CD14-positive monocyte (primary cell): Measurements from ENCODE around the gene CDKL2. TPM values are rescaled to one million over a fixed set of nuclear protein-coding genes. Genes with fewer than 3 reads are reported as not detected.

ENCODE experiments used
- DNase-seq, 3 donors: peaks; one replicate each; pipeline ENCODE4 v3.0.0-alpha.2; 2011 to 2022
- H2AFZ ChIP-seq: 2 replicates; pipeline ENCODE4 v1.6.0; 2012; ENCODE audit warnings: mild to moderate bottlenecking, low read depth, low read length, inconsistent platforms; ENCODE audit not compliant: insufficient read depth, poor library complexity, severe bottlenecking
- H3K27ac ChIP-seq, 2 donors: 1 replicate in 1 of 2; 2 replicates in 1 of 2; pipeline ENCODE4 v1.5.1; 2012 to 2013; ENCODE audit warnings: low read length in 2 of 2, control low read depth in 1 of 2, inconsistent platforms in 1 of 2, low read depth in 1 of 2, mild to moderate bottlenecking in 1 of 2
- H3K27me3 ChIP-seq, 2 donors: one replicate each; pipeline versions ENCODE4 v1.6.0 to v1.6.1; 2011 to 2013; ENCODE audit warnings: low read length in 2 of 2; ENCODE audit not compliant: control insufficient read depth in 2 of 2, insufficient read depth in 2 of 2
- H3K36me3 ChIP-seq, 2 donors: replicated peaks in 1 of 2; 1 replicate in 1 of 2; 2 replicates in 1 of 2; pipeline versions ENCODE4 v1.5.1 to v1.6.1; 2012 to 2013; ENCODE audit warnings: low read length in 2 of 2, control low read depth in 1 of 2, inconsistent platforms in 1 of 2, mild to moderate bottlenecking in 1 of 2; ENCODE audit not compliant: insufficient read depth in 2 of 2, control insufficient read depth in 1 of 2
- H3K4me1 ChIP-seq, 2 donors: 1 replicate in 1 of 2; 2 replicates in 1 of 2; pipeline versions ENCODE4 v1.5.1 to v1.6.1; 2012 to 2013; ENCODE audit warnings: low read length in 2 of 2, control low read depth in 1 of 2, inconsistent platforms in 1 of 2, mild to moderate bottlenecking in 1 of 2, moderate library complexity in 1 of 2; ENCODE audit not compliant: insufficient read depth in 2 of 2, control insufficient read depth in 1 of 2
- H3K4me2 ChIP-seq: replicated peaks from 2 replicates; pipeline ENCODE3; 2012; ENCODE audit warnings: low read length, moderate library complexity, mild to moderate bottlenecking; ENCODE audit not compliant: poor library complexity, severe bottlenecking; ENCODE audit errors: extremely low read depth
- H3K4me3 ChIP-seq, 3 experiments: fragments of 200-600 bp in 1 of 3; sonication (generic) in 1 of 3; replicated peaks in 1 of 3; 1 replicate in 2 of 3; 2 replicates in 1 of 3; pipeline ENCODE4 v1.5.1; 2011 to 2013; ENCODE audit warnings: low read length in 3 of 3, mild to moderate bottlenecking in 3 of 3, control low read depth in 2 of 3, low read depth in 2 of 3, inconsistent platforms in 1 of 3, moderate library complexity in 1 of 3
- H3K79me2 ChIP-seq: 2 replicates; pipeline ENCODE4 v1.6.0; 2012; ENCODE audit warnings: mild to moderate bottlenecking, control low read depth, inconsistent platforms, low read length, moderate library complexity; ENCODE audit not compliant: insufficient read depth
- H3K9ac ChIP-seq: 2 replicates; pipeline ENCODE4 v1.6.0; 2017; ENCODE audit warnings: low read length, mild to moderate bottlenecking; ENCODE audit not compliant: insufficient read depth, poor library complexity, severe bottlenecking
- H3K9me3 ChIP-seq, 2 donors: replicated peaks in 1 of 2; 1 replicate in 1 of 2; 2 replicates in 1 of 2; pipeline versions ENCODE4 v1.5.1 to v1.6.1; 2012 to 2013; ENCODE audit warnings: low read length in 2 of 2, control low read depth in 1 of 2; ENCODE audit not compliant: control insufficient read depth in 1 of 2, insufficient read depth in 1 of 2
- H4K20me1 ChIP-seq: 2 replicates; pipeline ENCODE4 v1.6.0; 2012; ENCODE audit warnings: mild to moderate bottlenecking, low read length, control low read depth, moderate library complexity; ENCODE audit not compliant: insufficient read depth
- H3K27ac Mint-ChIP-seq, 7 donors: one replicate each; pipeline ENCODE4 v1.8.0; 2020; ENCODE audit warnings: mild to moderate bottlenecking in 7 of 7, mixed read lengths in 7 of 7, moderate library complexity in 6 of 7, inconsistent platforms in 2 of 7
- H3K27me3 Mint-ChIP-seq, 3 donors: one replicate each; pipeline ENCODE4 v1.8.0; 2021 to 2022; ENCODE audit warnings: low read depth in 3 of 3, mild to moderate bottlenecking in 3 of 3, mixed read lengths in 3 of 3, moderate library complexity in 3 of 3, inconsistent platforms in 1 of 3
- H3K36me3 Mint-ChIP-seq, 2 donors: one replicate each; pipeline ENCODE4 v1.8.0; 2020; ENCODE audit warnings: mixed read lengths in 2 of 2, inconsistent platforms in 1 of 2, mild to moderate bottlenecking in 1 of 2
- H3K4me1 Mint-ChIP-seq: one replicate; pipeline ENCODE4 v1.8.0; 2020; ENCODE audit warnings: mild to moderate bottlenecking, mixed read lengths
- H3K4me3 Mint-ChIP-seq, 2 donors: one replicate each; pipeline ENCODE4 v1.8.0; 2020; ENCODE audit warnings: mild to moderate bottlenecking in 2 of 2, mixed read lengths in 2 of 2, moderate library complexity in 1 of 2
- H3K9me3 Mint-ChIP-seq, 7 donors: one replicate each; pipeline ENCODE4 v1.8.0; 2020 to 2022; ENCODE audit warnings: mixed read lengths in 7 of 7, mild to moderate bottlenecking in 6 of 7, moderate library complexity in 6 of 7, inconsistent platforms in 2 of 7
- WGBS: methylation state at CpG from one replicate; pipeline ENCODE4 v1.1.5; 2013; ENCODE audit warnings: missing lambda C conversion rate; ENCODE audit not compliant: insufficient coverage; 5-methylcytosine and 5-hydroxymethylcytosine counted together
- intact Hi-C, 2 donors: fragments of 100-400 bp; cut with micrococcal nuclease; formaldehyde crosslinking; loops; one replicate each; pipeline versions ENCODE4 v1.15.0 to v1.15.1; 2023
- polyA plus RNA-seq, 3 donors: library from polyadenylated mRNA; depleted of rRNA in 1 of 3; unstranded in 2 of 3; stranded (reverse) in 1 of 3; fragments of 300-500 nt in 2 of 3; fragments of >200 nt in 1 of 3; fragmentation: Illumina TruSeq in 2 of 3; gene quantifications; 1 replicate in 2 of 3; 2 replicates in 1 of 3; pipeline ENCODE4 v1.2.3, GENCODE V29; 2012 to 2021
- TF ChIP-seq, protein P1 (sequence below): fragments of 200-600 bp; IDR thresholded peaks from one replicate; pipeline ENCODE4 v1.8.0; 2022; ENCODE audit warnings: antibody characterized with exemption, mild to moderate bottlenecking

The CDKL2 gene
- polyA plus RNA-seq, 3 donors = not detected

DNA sequence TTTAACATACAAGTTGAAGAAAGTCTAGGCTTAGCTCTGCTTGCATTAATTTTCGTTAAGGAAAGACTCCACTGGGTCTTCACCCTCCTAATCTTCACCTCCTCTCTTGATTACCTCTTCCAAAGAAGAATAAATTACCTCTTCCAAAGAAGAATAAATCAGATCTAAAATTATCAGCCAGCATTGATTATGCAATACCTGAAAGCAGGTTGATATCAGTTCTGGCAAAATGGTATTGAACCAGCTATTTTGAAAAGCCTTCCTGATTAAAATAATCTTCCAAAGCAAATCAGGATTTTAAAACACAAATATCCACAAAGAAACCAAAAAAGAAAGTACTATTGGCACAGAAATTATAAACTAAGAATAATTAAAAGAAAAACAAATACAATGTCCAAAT, 36.9 kb downstream of the CDKL2 start:
- no peak overlapping the region for H3K9ac ChIP-seq
- DNase-seq = no peak
- Mint-ChIP-seq H3K27ac (no peak overlapping the region), H3K27me3 (peaks cover 0 to 2% (median 1%) of the 10 kb centered on the region in 3 donors), H3K36me3 (no peaks in the 10 kb centered on the region), H3K4me1 (peaks cover 2% of the 10 kb centered on the region), H3K9me3 (no peaks in the 10 kb centered on the region), H3K4me3 (no peak overlapping the region)
- intact Hi-C loops = no loop called here
- H3K9me3 ChIP-seq = no peaks in the 10 kb centered on the region
- no peaks in the 10 kb centered on the region for H4K20me1 ChIP-seq
- no peak overlapping the region for H3K4me3 ChIP-seq
- peaks cover 2% of the 10 kb centered on the region in 2 donors for H3K4me1 ChIP-seq
- no peaks in the 10 kb centered on the region for H3K36me3 ChIP-seq
- no peak overlapping the region for H3K27ac ChIP-seq
- H2AFZ ChIP-seq = no peak overlapping the region
- TF ChIP-seq, protein P1, sequence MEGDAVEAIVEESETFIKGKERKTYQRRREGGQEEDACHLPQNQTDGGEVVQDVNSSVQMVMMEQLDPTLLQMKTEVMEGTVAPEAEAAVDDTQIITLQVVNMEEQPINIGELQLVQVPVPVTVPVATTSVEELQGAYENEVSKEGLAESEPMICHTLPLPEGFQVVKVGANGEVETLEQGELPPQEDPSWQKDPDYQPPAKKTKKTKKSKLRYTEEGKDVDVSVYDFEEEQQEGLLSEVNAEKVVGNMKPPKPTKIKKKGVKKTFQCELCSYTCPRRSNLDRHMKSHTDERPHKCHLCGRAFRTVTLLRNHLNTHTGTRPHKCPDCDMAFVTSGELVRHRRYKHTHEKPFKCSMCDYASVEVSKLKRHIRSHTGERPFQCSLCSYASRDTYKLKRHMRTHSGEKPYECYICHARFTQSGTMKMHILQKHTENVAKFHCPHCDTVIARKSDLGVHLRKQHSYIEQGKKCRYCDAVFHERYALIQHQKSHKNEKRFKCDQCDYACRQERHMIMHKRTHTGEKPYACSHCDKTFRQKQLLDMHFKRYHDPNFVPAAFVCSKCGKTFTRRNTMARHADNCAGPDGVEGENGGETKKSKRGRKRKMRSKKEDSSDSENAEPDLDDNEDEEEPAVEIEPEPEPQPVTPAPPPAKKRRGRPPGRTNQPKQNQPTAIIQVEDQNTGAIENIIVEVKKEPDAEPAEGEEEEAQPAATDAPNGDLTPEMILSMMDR = no peak
- H3K27me3 ChIP-seq = no peaks in the 10 kb centered on the region
- no peak overlapping the region for H3K4me2 ChIP-seq
- H3K79me2 ChIP-seq = no peaks in the 10 kb centered on the region
- WGBS = no CpG with 5 or more reads among the region's 1 CpG

DNA sequence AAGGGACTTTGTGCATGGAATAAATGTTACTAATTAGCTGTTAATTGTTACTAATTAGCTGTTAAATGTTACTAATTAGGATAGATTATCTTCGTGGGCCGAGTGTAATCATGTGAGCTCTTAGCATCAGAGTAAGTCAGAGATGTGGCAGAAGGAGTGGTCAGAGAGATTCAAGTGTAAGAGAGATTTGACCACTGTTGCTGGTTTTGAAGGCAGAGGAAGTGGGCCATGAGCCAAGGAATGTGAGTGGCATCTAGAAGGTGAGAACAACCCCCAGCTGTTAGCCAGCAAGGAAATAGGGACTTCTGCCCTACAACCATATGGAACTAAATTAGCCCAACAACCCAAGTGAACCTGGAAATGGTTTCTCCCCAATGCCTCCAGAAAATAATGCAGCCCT, 46.3 kb downstream of the CDKL2 start:
- peaks cover 0 to 4% (median 0%) of the 10 kb centered on the region in 3 donors for H3K27me3 Mint-ChIP-seq
- intact Hi-C loops = no loop called here
- H3K36me3 ChIP-seq = no peaks in the 10 kb centered on the region

More for the DNA sequence above, 46.3 kb downstream of the CDKL2 start:
- Histone ChIP-seq H3K4me3 (no peak overlapping the region), H4K20me1 (no peaks in the 10 kb centered on the region), H3K27me3 (no peaks in the 10 kb centered on the region), H3K9me3 (peaks cover 0 to 4% of the 10 kb centered on the region in 2 donors), H2AFZ (no peak overlapping the region), H3K4me2 (no peak overlapping the region), H3K4me1 (no peaks in the 10 kb centered on the region), H3K27ac (no peak overlapping the region), H3K9ac (no peak overlapping the region), H3K79me2 (no peaks in the 10 kb centered on the region)
- TF ChIP-seq, protein P1 = no peak
- no peak overlapping the region for H3K27ac Mint-ChIP-seq
- no peak for DNase-seq
- peaks cover 3 to 20% (median 12%) of the 10 kb centered on the region in 7 donors for H3K9me3 Mint-ChIP-seq
- no peaks in the 10 kb centered on the region for H3K36me3 Mint-ChIP-seq
- 94% methylated on average over 2 of the region's 2 CpGs for WGBS
- no peaks in the 10 kb centered on the region for H3K4me1 Mint-ChIP-seq
- H3K4me3 Mint-ChIP-seq = no peak overlapping the region
